H9 (cell line): Measurements from ENCODE around the gene AHNAK. TPM values are rescaled to one million over a fixed set of nuclear protein-coding genes. Genes with fewer than 3 reads are reported as not detected.

Experiments
- DNase-seq: peaks from one replicate; pipeline ENCODE4 v3.0.0-alpha.2; 2017
- H2AFZ ChIP-seq: one replicate; pipeline ENCODE4 v1.6.1; 2013; ENCODE audit warnings: mild to moderate bottlenecking, low read length, control low read depth, moderate library complexity
- H2AK5ac ChIP-seq: 2 replicates; pipeline ENCODE4 v1.6.1; 2013; ENCODE audit warnings: low read length, control low read depth, mixed read lengths; ENCODE audit not compliant: insufficient read length
- H2BK120ac ChIP-seq: one replicate; pipeline ENCODE4 v1.6.1; 2013; ENCODE audit warnings: low read depth, mild to moderate bottlenecking, low read length, control low read depth, inconsistent platforms; ENCODE audit not compliant: poor library complexity, severe bottlenecking
- H2BK12ac ChIP-seq: 2 replicates; pipeline ENCODE4 v1.6.1; 2013; ENCODE audit warnings: low read length, control low read depth, mixed read lengths, low read depth; ENCODE audit not compliant: insufficient read length
- H2BK15ac ChIP-seq: 2 replicates; pipeline ENCODE4 v1.6.1; 2013; ENCODE audit warnings: low read depth, low read length, control low read depth
- H2BK20ac ChIP-seq: one replicate; pipeline ENCODE4 v1.6.1; 2013; ENCODE audit warnings: low read depth, mild to moderate bottlenecking, low read length, control low read depth, inconsistent platforms; ENCODE audit not compliant: poor library complexity, severe bottlenecking
- H2BK5ac ChIP-seq: 2 replicates; pipeline ENCODE4 v1.6.1; 2013; ENCODE audit warnings: low read length, control low read depth, mixed read lengths; ENCODE audit not compliant: insufficient read length
- H3K14ac ChIP-seq: 2 replicates; pipeline ENCODE4 v1.6.1; 2013; ENCODE audit warnings: low read length, control low read depth; ENCODE audit not compliant: insufficient read depth
- H3K18ac ChIP-seq: 2 replicates; pipeline ENCODE4 v1.6.1; 2013; ENCODE audit warnings: low read depth, mild to moderate bottlenecking, mixed read lengths, low read length, control low read depth; ENCODE audit not compliant: insufficient read length
- H3K23ac ChIP-seq: 2 replicates; pipeline ENCODE4 v1.6.1; 2013; ENCODE audit warnings: low read length, control low read depth, mixed read lengths, low read depth; ENCODE audit not compliant: insufficient read length
- H3K23me2 ChIP-seq: 2 replicates; pipeline ENCODE4 v1.6.1; 2013; ENCODE audit warnings: low read depth, mild to moderate bottlenecking, mixed read lengths, low read length, control low read depth; ENCODE audit not compliant: insufficient read length, poor library complexity, severe bottlenecking
- H3K27ac ChIP-seq: 2 replicates; pipeline ENCODE4 v1.5.1; 2013; ENCODE audit warnings: low read length, control low read depth, mixed read lengths, low read depth; ENCODE audit not compliant: insufficient read length
- H3K27me3 ChIP-seq: 2 replicates; pipeline ENCODE4 v1.6.1; 2013; ENCODE audit warnings: low read length, control low read depth, inconsistent platforms; ENCODE audit not compliant: insufficient read depth
- H3K4ac ChIP-seq: 2 replicates; pipeline ENCODE4 v1.6.1; 2013; ENCODE audit warnings: low read depth, mild to moderate bottlenecking, control low read depth, inconsistent platforms, low read length, moderate library complexity
- H3K4me1 ChIP-seq: 2 replicates; pipeline ENCODE4 v1.6.1; 2013; ENCODE audit warnings: low read length, control low read depth, inconsistent platforms; ENCODE audit not compliant: insufficient read depth
- H3K4me2 ChIP-seq: 2 replicates; pipeline ENCODE4 v1.6.1; 2013; ENCODE audit warnings: low read length, control low read depth, mixed read lengths; ENCODE audit not compliant: insufficient read length, insufficient read depth
- H3K56ac ChIP-seq: 2 replicates; pipeline ENCODE4 v1.6.1; 2013; ENCODE audit warnings: low read depth, mild to moderate bottlenecking, mixed read lengths, low read length, control low read depth; ENCODE audit not compliant: insufficient read length
- H3K79me1 ChIP-seq: 2 replicates; pipeline ENCODE4 v1.6.1; 2013; ENCODE audit warnings: low read depth, mild to moderate bottlenecking, moderate library complexity, low read length, control low read depth, inconsistent platforms; ENCODE audit not compliant: insufficient read depth, poor library complexity, severe bottlenecking
- H3K79me2 ChIP-seq: 2 replicates; pipeline ENCODE4 v1.6.1; 2013; ENCODE audit warnings: low read length, control low read depth, inconsistent platforms; ENCODE audit not compliant: insufficient read depth
- H3K9ac ChIP-seq: 2 replicates; pipeline ENCODE4 v1.6.1; 2013; ENCODE audit warnings: low read length, control low read depth, mixed read lengths; ENCODE audit not compliant: insufficient read length; ENCODE audit errors: extremely low read depth
- H3K9me3 ChIP-seq: one replicate; pipeline ENCODE4 v1.6.1; 2013; ENCODE audit warnings: low read depth, low read length, inconsistent platforms; ENCODE audit not compliant: control insufficient read depth
- H3T11ph ChIP-seq: one replicate; pipeline ENCODE4 v1.6.1; 2013; ENCODE audit warnings: mild to moderate bottlenecking, low read length, control low read depth, inconsistent platforms
- H4K20me1 ChIP-seq: one replicate; pipeline ENCODE4 v1.6.1; 2013; ENCODE audit not compliant: control insufficient read depth, insufficient read length, insufficient read depth
- H4K5ac ChIP-seq: 2 replicates; pipeline ENCODE4 v1.6.1; 2013; ENCODE audit warnings: low read depth, mild to moderate bottlenecking, mixed read lengths, low read length, control low read depth; ENCODE audit not compliant: insufficient read length
- H4K8ac ChIP-seq: replicated peaks from 2 replicates; pipeline ENCODE4 v1.6.1; 2013; ENCODE audit warnings: low read length, control low read depth, mixed read lengths, low read depth; ENCODE audit not compliant: insufficient read length
- H4K91ac ChIP-seq: 2 replicates; pipeline ENCODE4 v1.6.1; 2013; ENCODE audit warnings: low read depth, mild to moderate bottlenecking, moderate library complexity, mixed read lengths, low read length, control low read depth; ENCODE audit not compliant: insufficient read length
- H3K27ac Mint-ChIP-seq, 3 experiments: 2 replicates in 2 of 3; 3 replicates in 1 of 3; pipeline ENCODE4 v1.8.0; 2020 to 2021; ENCODE audit warnings: mixed read lengths in 3 of 3, mild to moderate bottlenecking in 1 of 3, moderate library complexity in 1 of 3
- H3K27me3 Mint-ChIP-seq: 2 replicates; pipeline ENCODE4 v1.8.0; 2021; ENCODE audit warnings: low read depth, mild to moderate bottlenecking, moderate library complexity, mixed read lengths
- H3K36me3 Mint-ChIP-seq, 3 experiments: 2 replicates in 2 of 3; 3 replicates in 1 of 3; pipeline ENCODE4 v1.8.0; 2020 to 2021; ENCODE audit warnings: low read depth in 3 of 3, mixed read lengths in 3 of 3; ENCODE audit not compliant: insufficient read depth in 1 of 3
- H3K4me1 Mint-ChIP-seq, 2 experiments: 2 replicates each; pipeline ENCODE4 v1.8.0; 2020; ENCODE audit warnings: mixed read lengths in 2 of 2
- H3K4me3 Mint-ChIP-seq, 2 experiments: 2 replicates in 1 of 2; 3 replicates in 1 of 2; pipeline ENCODE4 v1.8.0; 2020 to 2021; ENCODE audit warnings: mild to moderate bottlenecking in 2 of 2, mixed read lengths in 2 of 2, moderate library complexity in 1 of 2
- H3K9me3 Mint-ChIP-seq, 2 experiments: 2 replicates in 1 of 2; 3 replicates in 1 of 2; pipeline ENCODE4 v1.8.0; 2020; ENCODE audit warnings: mild to moderate bottlenecking in 2 of 2, mixed read lengths in 2 of 2, moderate library complexity in 1 of 2
- WGBS: extraction: QIAGEN DNeasy Blood & Tissue Kit; methylation state at CpG from one replicate; pipeline ENCODE4 v1.1.7; 2013; ENCODE audit warnings: missing lambda C conversion rate, low lambda C conversion rate, mixed read lengths; ENCODE audit not compliant: insufficient read length; ENCODE audit errors: extremely low coverage; 5-methylcytosine and 5-hydroxymethylcytosine counted together
- total RNA-seq: library from RNA; stranded (reverse); gene quantifications from 2 replicates; pipeline ENCODE4 v1.2.1, GENCODE V29; 2021
- TF ChIP-seq, protein P1 (sequence below): fragments of 200-600 bp; sonication (generic); conservative IDR thresholded peaks from 3 replicates; pipeline ENCODE4 v1.8.0; 2021; ENCODE audit warnings: antibody characterized with exemption, mild to moderate bottlenecking

The AHNAK gene
- total RNA-seq, 1 experiment from 2014 or later, result 15.2 TPM

DNA sequence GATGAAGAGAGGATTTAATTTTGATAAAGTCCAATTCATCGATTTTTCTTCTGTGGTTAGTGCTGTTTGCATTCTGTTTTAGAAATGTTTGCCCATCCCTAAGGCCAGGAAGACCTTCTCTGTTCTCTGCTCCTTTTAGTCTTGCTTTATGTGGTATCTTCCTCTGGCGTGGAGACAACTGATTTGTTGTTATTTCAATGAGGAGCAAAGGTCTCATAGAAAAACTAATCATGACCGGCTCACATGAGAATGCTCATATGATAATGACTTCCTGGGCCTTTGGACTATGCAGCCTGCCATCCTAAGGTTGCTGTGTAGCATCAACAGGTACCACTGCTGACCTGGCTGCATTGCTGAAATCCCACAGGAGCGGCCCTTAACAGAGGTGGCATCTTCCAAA, 108.0 kb downstream of the AHNAK start:
- DNase-seq, result no peak
- Histone ChIP-seq H2BK120ac (no peak overlapping the region), H3K79me1 (no peaks in the 10 kb centered on the region), H3K56ac (no peak overlapping the region), H2AFZ (no peak overlapping the region), H4K5ac (no peak overlapping the region), H4K8ac (no peak overlapping the region), H3K79me2 (no peaks in the 10 kb centered on the region), H3K18ac (no peak overlapping the region), H3K27ac (no peak overlapping the region), H3K9me3 (no peaks in the 10 kb centered on the region), H3K9ac (no peak overlapping the region), H3K14ac (no peak overlapping the region), H3K23ac (no peak overlapping the region), H2BK12ac (no peak overlapping the region), H2BK20ac (no peak overlapping the region), H3K4me1 (no peaks in the 10 kb centered on the region), H3K4me2 (no peak overlapping the region), H4K91ac (no peak overlapping the region), H3K4ac (no peak overlapping the region), H3T11ph (no peak overlapping the region), H4K20me1 (no peaks in the 10 kb centered on the region), H2AK5ac (no peak overlapping the region), H2BK5ac (no peak overlapping the region), H2BK15ac (no peak overlapping the region), H3K27me3 (no peaks in the 10 kb centered on the region), H3K23me2 (no peaks in the 10 kb centered on the region)
- peaks cover 6% of the 10 kb centered on the region for H3K27me3 Mint-ChIP-seq
- peaks cover 11 to 12% of the 10 kb centered on the region in 2 experiments for H3K4me1 Mint-ChIP-seq
- no peaks in the 10 kb centered on the region for H3K36me3 Mint-ChIP-seq
- TF ChIP-seq, protein P1, sequence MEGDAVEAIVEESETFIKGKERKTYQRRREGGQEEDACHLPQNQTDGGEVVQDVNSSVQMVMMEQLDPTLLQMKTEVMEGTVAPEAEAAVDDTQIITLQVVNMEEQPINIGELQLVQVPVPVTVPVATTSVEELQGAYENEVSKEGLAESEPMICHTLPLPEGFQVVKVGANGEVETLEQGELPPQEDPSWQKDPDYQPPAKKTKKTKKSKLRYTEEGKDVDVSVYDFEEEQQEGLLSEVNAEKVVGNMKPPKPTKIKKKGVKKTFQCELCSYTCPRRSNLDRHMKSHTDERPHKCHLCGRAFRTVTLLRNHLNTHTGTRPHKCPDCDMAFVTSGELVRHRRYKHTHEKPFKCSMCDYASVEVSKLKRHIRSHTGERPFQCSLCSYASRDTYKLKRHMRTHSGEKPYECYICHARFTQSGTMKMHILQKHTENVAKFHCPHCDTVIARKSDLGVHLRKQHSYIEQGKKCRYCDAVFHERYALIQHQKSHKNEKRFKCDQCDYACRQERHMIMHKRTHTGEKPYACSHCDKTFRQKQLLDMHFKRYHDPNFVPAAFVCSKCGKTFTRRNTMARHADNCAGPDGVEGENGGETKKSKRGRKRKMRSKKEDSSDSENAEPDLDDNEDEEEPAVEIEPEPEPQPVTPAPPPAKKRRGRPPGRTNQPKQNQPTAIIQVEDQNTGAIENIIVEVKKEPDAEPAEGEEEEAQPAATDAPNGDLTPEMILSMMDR, result no peak
- whole genome bisulfite sequencing, result no CpG with 5 or more reads among the region's 4 CpGs
- H3K9me3 Mint-ChIP-seq, result no peaks in the 10 kb centered on the region
- H3K4me3 Mint-ChIP-seq, result no peak overlapping the region
- no peak overlapping the region for H3K27ac Mint-ChIP-seq
